Stimulated activated CD8-positive, alpha-beta memory T cell treated with anti-CD3 and anti-CD28 coated beads, Interleukin-7, amount 100 ng/mL, for 24 hours (primary cell): Measurements from ENCODE around the gene GGA1.

ENCODE experiments used
- DNase-seq: peaks from one replicate; pipeline ENCODE4 v3.0.0-alpha.2; 2020; ENCODE audit warnings: low read depth

The GGA1 gene

GRCh38 chr22:37674951-37675929, 66.6 kb downstream of the GGA1 start, which contains the start of gene LGALS1:
Gene LGALS1 (plus strand): TSS chr22:37675636. CDS start chr22:37675703, 67 bp downstream.
- no peak for DNase-seq

GRCh38 chr22:37675930-37676735, 67.5 kb downstream of the GGA1 start:
- no peak for DNase-seq

GRCh38 chr22:37676736-37677492, 68.3 kb downstream of the GGA1 start:
- DNase-seq, result peak; percentile 82

GRCh38 chr22:37677493-37677974, 68.9 kb downstream of the GGA1 start:
- no peak for DNase-seq

GRCh38 chr22:37678372-37678771, 69.7 kb downstream of the GGA1 start:
- DNase-seq, result no peak

GRCh38 chr22:37679670-37680069, 71.0 kb downstream of the GGA1 start:
- no peak for DNase-seq

GRCh38 chr22:37680191-37680851, 71.7 kb downstream of the GGA1 start:
- DNase-seq, result no peak

GRCh38 chr22:37681001-37681424, 72.4 kb downstream of the GGA1 start:
- no peak for DNase-seq

- DNase-seq, result peak; percentile 49
Observed at GRCh38 chr22:37681556-37682049, 73.0 kb downstream of the GGA1 start.
